HG03378 (cell line): Measurements from ENCODE around the gene KCNJ8.

Source experiments
- ATAC-seq: cut with Tn5 transposase; IDR thresholded peaks from one replicate; pipeline ENCODE4 v1.9.1; 2021; ENCODE audit warnings: mild to moderate bottlenecking, moderate library complexity; ENCODE audit not compliant: unreplicated experiment

The KCNJ8 gene

DNA sequence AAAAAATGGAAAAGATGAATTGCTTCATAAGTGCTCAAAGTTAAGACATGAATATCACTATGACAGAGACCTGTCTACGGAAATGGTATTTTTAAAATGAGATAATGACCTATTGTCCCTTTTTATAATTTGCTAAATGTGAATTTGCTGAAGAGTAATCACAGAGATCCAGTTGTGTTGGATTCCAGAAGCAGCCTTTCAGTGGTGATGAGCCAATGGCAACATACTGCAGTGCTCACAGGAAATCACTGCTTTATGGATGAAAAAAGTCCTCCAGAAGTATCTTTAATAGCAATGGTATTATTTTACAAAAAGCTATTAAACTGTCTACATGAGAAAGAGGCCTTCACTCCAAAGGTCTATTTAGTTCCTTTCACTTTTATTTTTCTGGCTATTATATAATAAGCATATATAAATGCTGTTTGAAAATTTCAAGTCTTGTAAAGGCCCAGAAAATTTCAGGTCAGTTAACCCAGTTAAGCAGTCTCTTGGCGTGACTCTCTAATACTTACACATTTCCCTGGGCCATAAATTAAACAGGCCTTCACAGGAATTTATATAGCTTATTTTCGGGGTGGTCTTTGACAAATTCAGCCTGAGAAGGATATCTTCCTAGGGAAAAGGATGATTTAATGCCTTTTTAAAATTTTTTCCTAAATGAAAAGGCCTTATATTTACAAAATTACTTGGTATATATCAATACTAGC lies 55.4 kb downstream of the KCNJ8 start:
- no peak for ATAC-seq

DNA sequence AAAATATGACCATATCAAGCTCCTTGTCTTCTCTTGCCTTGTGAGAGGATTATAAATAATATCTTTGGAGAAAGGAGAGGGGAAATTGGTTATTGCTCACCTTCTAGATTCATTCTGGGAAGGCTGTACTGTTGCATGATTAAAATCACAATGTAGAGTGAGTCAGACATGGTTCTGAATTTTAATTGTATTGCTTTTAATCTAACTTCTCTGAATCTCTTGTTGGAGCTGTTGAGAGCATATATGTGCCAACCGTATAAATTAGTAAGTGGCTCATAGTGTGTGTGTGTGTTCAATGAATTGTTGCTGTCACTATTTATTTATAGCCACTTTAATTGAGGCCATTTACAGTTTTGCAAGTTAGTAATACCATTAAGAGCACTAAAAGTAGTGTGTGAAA lies 56.1 kb downstream of the KCNJ8 start:
- no peak for ATAC-seq

DNA sequence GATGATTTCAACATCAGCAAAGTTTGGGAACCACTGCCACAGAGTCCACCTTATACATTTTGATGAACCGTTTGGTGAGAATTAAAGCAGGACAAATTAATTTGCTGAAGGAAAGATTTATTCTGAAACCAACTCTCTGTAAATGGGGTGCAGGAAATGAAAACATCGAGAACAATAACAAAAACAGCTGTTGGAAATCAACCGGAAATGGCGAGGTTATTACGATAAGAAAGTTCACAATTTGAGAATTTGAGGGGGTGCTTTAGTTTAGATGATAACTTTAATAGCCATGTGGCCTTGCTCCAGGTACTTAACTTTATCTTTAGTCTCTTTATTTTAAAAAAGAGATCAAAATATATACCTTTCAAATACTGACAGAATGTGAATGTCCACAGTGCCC lies 56.7 kb downstream of the KCNJ8 start:
- no peak for ATAC-seq

DNA sequence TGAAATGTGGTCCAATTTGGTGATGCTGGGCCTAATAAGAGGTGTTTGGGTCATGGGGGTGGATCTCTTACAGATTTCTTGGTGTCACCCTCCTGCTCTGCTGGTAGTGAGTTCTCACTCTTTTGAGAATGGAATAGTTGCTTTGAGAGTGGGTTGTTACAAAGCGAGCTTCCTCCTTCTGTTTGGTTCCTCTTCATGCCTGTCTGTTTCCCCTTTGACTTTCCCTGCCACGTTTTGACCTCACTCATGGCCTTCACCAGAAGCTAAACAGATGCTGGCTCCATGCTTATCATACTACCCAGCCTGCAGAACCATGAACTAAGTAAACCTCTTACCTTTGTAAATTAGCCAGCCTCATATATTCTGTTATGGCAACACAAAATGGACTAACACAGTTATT lies 59.1 kb downstream of the KCNJ8 start:
- ATAC-seq: no peak
